Smooth muscle cell (in vitro differentiated cells): Measurements from ENCODE around the gene TEX55. TPM values are rescaled to one million over a fixed set of nuclear protein-coding genes. Genes with fewer than 3 reads are reported as not detected.

ENCODE experiments used
- DNase-seq: peaks from one replicate; lab custom pipeline; 2025; ENCODE audit not compliant: unreplicated experiment; lab: John Stamatoyannopoulos, UW
- H2AFZ ChIP-seq: fragments of 200-600 bp; sonication (generic); 2 replicates; pipeline ENCODE4 v1.6.0; 2016; ENCODE audit warnings: antibody characterized with exemption, low read depth, mild to moderate bottlenecking
- H3F3A ChIP-seq: fragments of 200-600 bp; sonication (generic); 2 replicates; pipeline ENCODE4 v1.6.0; 2017; ENCODE audit warnings: antibody characterized with exemption, low read depth
- H3K27ac ChIP-seq: fragments of 200-600 bp; sonication (generic); 2 replicates; pipeline ENCODE4 v1.5.1; 2016; ENCODE audit warnings: low read depth, mild to moderate bottlenecking
- H3K27me3 ChIP-seq: fragments of 200-600 bp; sonication (generic); 2 replicates; pipeline ENCODE4 v1.6.1; 2016; ENCODE audit warnings: low read depth, mild to moderate bottlenecking
- H3K36me3 ChIP-seq: fragments of 200-600 bp; sonication (generic); 2 replicates; pipeline ENCODE4 v1.5.1; 2016; ENCODE audit warnings: low read depth
- H3K4me1 ChIP-seq: fragments of 200-600 bp; sonication (generic); 2 replicates; pipeline ENCODE4 v1.5.1; 2016; ENCODE audit warnings: low read depth
- H3K4me2 ChIP-seq: fragments of 200-600 bp; sonication (generic); 2 replicates; pipeline ENCODE4 v1.6.0; 2016; ENCODE audit warnings: mild to moderate bottlenecking
- H3K4me3 ChIP-seq: fragments of 200-600 bp; sonication (generic); 2 replicates; pipeline ENCODE4 v1.5.1; 2016; ENCODE audit warnings: mild to moderate bottlenecking
- H3K79me2 ChIP-seq: fragments of 200-600 bp; sonication (generic); 2 replicates; pipeline ENCODE4 v1.6.0; 2016; ENCODE audit warnings: low read depth, mild to moderate bottlenecking
- H3K9ac ChIP-seq: fragments of 200-600 bp; sonication (generic); 2 replicates; pipeline ENCODE4 v1.6.0; 2016; ENCODE audit warnings: low read depth
- H3K9me3 ChIP-seq: fragments of 200-600 bp; sonication (generic); replicated peaks from 2 replicates; pipeline ENCODE4 v1.5.1; 2016; ENCODE audit warnings: low read depth
- H4K20me1 ChIP-seq: fragments of 200-600 bp; sonication (generic); 2 replicates; pipeline ENCODE4 v1.6.0; 2016; ENCODE audit warnings: low read depth
- WGBS: methylation state at CpG from one replicate; pipeline ENCODE4 v1.1.7; 2016; ENCODE audit warnings: low lambda C conversion rate; 5-methylcytosine and 5-hydroxymethylcytosine counted together
- polyA plus RNA-seq: library from polyadenylated mRNA; unstranded; fragments of >200 nt; fragmentation: Nextera tagmentation; extraction: Ambion mirVana; gene quantifications from 2 replicates; pipeline ENCODE4 v1.2.1, GENCODE V29; 2016
- total RNA-seq: library from RNA; depleted of rRNA; stranded (reverse); fragments of >200 nt; gene quantifications from 2 replicates; pipeline ENCODE4 v1.2.3, GENCODE V29; 2014
- TF ChIP-seq, protein P1 (sequence below): fragments of 200-600 bp; sonication (generic); IDR thresholded peaks from 2 replicates; pipeline ENCODE4 v1.5.1; 2017; ENCODE audit warnings: borderline replicate concordance, mild to moderate bottlenecking, antibody characterized with exemption; ENCODE audit not compliant: insufficient read depth, poor library complexity, severe bottlenecking

The TEX55 gene
- total and polyA plus RNA-seq, 2 experiments from 2014 or later: not detected

DNA sequence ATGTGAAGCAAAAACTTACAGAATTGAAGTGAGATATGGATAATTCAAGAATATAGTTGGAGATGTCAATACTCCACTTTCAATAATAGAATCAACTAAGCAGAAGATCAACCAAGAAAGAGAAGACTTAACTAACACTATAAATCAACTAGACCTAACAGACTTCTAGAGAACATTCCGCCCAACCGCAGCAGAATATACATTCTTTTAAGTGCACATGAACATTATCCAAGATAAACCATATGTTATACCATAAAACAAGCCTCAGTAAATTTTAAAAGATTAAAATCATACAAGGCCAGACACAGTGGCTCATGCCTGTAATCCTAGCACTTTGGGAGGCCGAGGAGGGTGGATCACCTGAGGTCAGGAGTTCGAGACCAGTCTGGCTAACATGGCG is 5.5 kb upstream of the TEX55 start:
- Histone ChIP-seq H4K20me1 (no peaks in the 10 kb centered on the region), H3K4me3 (no peak overlapping the region), H3K36me3 (no peaks in the 10 kb centered on the region), H3K4me1 (no peaks in the 10 kb centered on the region), H3K9me3 (no peaks in the 10 kb centered on the region), H3F3A (no peaks in the 10 kb centered on the region), H3K4me2 (no peak overlapping the region), H3K9ac (no peak overlapping the region), H3K27ac (no peak overlapping the region), H3K79me2 (no peaks in the 10 kb centered on the region), H3K27me3 (no peaks in the 10 kb centered on the region), H2AFZ (no peak overlapping the region)
- 87% methylated on average over 5 of the region's 5 CpGs for WGBS
- no peak for DNase-seq
- TF ChIP-seq, protein P1, sequence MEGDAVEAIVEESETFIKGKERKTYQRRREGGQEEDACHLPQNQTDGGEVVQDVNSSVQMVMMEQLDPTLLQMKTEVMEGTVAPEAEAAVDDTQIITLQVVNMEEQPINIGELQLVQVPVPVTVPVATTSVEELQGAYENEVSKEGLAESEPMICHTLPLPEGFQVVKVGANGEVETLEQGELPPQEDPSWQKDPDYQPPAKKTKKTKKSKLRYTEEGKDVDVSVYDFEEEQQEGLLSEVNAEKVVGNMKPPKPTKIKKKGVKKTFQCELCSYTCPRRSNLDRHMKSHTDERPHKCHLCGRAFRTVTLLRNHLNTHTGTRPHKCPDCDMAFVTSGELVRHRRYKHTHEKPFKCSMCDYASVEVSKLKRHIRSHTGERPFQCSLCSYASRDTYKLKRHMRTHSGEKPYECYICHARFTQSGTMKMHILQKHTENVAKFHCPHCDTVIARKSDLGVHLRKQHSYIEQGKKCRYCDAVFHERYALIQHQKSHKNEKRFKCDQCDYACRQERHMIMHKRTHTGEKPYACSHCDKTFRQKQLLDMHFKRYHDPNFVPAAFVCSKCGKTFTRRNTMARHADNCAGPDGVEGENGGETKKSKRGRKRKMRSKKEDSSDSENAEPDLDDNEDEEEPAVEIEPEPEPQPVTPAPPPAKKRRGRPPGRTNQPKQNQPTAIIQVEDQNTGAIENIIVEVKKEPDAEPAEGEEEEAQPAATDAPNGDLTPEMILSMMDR: no peak

- Histone ChIP-seq H2AFZ (no peak overlapping the region), H3K9me3 (no peaks in the 10 kb centered on the region), H3K79me2 (no peaks in the 10 kb centered on the region), H4K20me1 (no peaks in the 10 kb centered on the region), H3K27ac (no peak overlapping the region), H3K4me3 (no peak overlapping the region), H3K27me3 (no peaks in the 10 kb centered on the region), H3K4me2 (no peak overlapping the region), H3K36me3 (no peaks in the 10 kb centered on the region), H3F3A (no peaks in the 10 kb centered on the region), H3K9ac (no peak overlapping the region), H3K4me1 (no peaks in the 10 kb centered on the region)
- TF ChIP-seq, protein P1: no peak
- DNase-seq: no peak
These were observed 851 bp upstream of the TEX55 start for GRCh38 chr3:119145128-119145499.

DNA sequence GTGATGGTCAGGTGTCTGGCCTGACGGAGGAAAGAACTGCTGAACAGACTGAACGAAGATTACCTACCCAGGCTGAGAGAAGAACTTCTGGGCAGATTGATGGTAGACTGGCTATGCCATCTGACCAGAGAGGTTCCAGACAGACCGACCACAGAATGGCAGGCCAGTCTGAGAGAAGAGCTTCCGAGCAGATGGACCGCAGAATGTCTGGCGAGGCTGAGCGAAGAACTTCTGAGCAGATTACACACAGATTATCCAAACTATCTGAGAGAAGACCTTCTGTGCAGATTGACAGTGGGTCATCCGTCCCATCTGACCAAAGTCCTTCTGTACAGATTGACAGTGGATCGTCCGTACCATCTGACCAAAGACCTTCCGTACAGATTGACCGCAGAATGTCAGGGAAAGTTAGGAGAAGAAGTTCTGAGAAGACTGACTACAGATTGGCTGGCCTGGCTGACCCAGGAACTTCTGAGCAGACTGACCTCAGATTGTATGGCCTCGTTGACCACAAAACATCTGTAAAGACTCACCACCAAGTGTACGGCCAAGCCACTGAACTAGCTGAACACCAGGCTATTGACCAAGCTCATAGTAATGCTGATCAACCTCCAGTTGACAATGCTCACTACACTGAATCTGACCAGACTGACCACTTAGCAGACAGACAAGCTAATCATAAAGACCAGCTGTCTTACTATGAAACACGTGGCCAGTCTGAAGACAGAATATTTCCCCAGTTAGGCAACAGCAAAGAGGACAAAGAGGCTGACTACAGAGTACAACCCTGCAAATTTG is 812 bp downstream of the TEX55 start:
- H3K27ac ChIP-seq: no peak overlapping the region
- TF ChIP-seq, protein P1: no peak
- no peaks in the 10 kb centered on the region for H3F3A ChIP-seq
- H3K4me1 ChIP-seq: no peaks in the 10 kb centered on the region
- H4K20me1 ChIP-seq: no peaks in the 10 kb centered on the region
- no peak for DNase-seq
- H3K4me3 ChIP-seq: no peak overlapping the region
- H3K36me3 ChIP-seq: no peaks in the 10 kb centered on the region
- H2AFZ ChIP-seq: no peak overlapping the region
- no peak overlapping the region for H3K9ac ChIP-seq
- H3K27me3 ChIP-seq: no peaks in the 10 kb centered on the region
- WGBS: 85% methylated on average over 15 of the region's 15 CpGs
- no peaks in the 10 kb centered on the region for H3K79me2 ChIP-seq
- H3K9me3 ChIP-seq: no peaks in the 10 kb centered on the region
- H3K4me2 ChIP-seq: no peak overlapping the region

DNA sequence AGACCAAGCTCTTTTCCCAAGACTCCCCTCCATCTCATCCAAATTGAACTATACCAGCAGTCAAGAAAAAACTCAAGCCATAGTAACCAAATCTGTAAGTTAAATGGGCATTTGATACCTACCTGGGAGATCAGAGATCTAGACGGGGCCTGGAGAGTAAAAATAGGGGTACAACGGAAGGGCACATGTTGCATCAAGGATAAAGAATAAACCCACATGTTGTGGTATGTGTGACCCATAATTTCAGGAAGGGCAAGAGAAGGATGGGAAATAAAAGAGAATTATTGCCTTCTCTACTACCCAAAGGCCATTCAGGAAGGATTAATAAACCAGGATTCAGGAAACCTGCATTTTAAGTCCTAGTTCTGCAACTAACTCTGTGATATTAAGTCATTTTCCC is 1.5 kb downstream of the TEX55 start:
- H3K27ac ChIP-seq: no peak overlapping the region
- H3K4me1 ChIP-seq: no peaks in the 10 kb centered on the region
- no peaks in the 10 kb centered on the region for H3K79me2 ChIP-seq
- TF ChIP-seq, protein P1: no peak
- H3K9ac ChIP-seq: no peak overlapping the region
- 50% methylated on average over 2 of the region's 2 CpGs for WGBS
- no peaks in the 10 kb centered on the region for H3K36me3 ChIP-seq
- H3K27me3 ChIP-seq: no peaks in the 10 kb centered on the region
- no peaks in the 10 kb centered on the region for H3K9me3 ChIP-seq
- no peak for DNase-seq
- no peak overlapping the region for H2AFZ ChIP-seq
- H3K4me3 ChIP-seq: no peak overlapping the region
- no peaks in the 10 kb centered on the region for H4K20me1 ChIP-seq
- no peaks in the 10 kb centered on the region for H3F3A ChIP-seq
- no peak overlapping the region for H3K4me2 ChIP-seq
